PC-9 (cell line): Measurements from ENCODE around the gene PABPN1. TPM values are rescaled to one million over a fixed set of nuclear protein-coding genes. Genes with fewer than 3 reads are reported as not detected.

Source experiments
- BruUV-seq: library from RNA; stranded (reverse); fragments of 400-500 nt; replicated peaks from 2 replicates; lab custom pipeline; 2021; lab: Mats Ljungman, UMichigan
- CTCF ChIA-PET: fragments of 300-600 bp; sonication (Branson Sonifier 250); formaldehyde crosslinking; loops from one replicate; lab custom pipeline; 2022; ENCODE audit warnings: antibody characterized with exemption; lab: Charles Lee
- POLR2A ChIA-PET: fragments of 300-600 bp; sonication (Branson Sonifier 250); formaldehyde crosslinking; loops from one replicate; lab custom pipeline; 2022; ENCODE audit warnings: antibody characterized with exemption; ENCODE audit not compliant: unreplicated experiment; lab: Charles Lee
- DNase-seq, 2 experiments: peaks; one replicate each; pipeline versions ENCODE4 v3.0.0 to v3.0.0-alpha.2; 2015 to 2022; ENCODE audit warnings: mixed read lengths in 1 of 2
- H2AFZ ChIP-seq: fragments of 200-600 bp; sonication (generic); 2 replicates; pipeline ENCODE4 v1.8.1; 2017; ENCODE audit warnings: antibody characterized with exemption
- H3F3A ChIP-seq: fragments of 200-600 bp; sonication (generic); 2 replicates; pipeline ENCODE4 v1.8.1; 2017; ENCODE audit warnings: antibody characterized with exemption, mild to moderate bottlenecking, low read depth; ENCODE audit not compliant: insufficient read depth
- H3K27ac ChIP-seq: fragments of 200-600 bp; sonication (generic); 2 replicates; pipeline ENCODE4 v1.6.1; 2016; ENCODE audit warnings: mixed run types
- H3K27me3 ChIP-seq: fragments of 200-600 bp; sonication (generic); 2 replicates; pipeline ENCODE4 v1.6.1; 2016; ENCODE audit warnings: low read depth, mixed run types; ENCODE audit not compliant: insufficient read depth
- H3K36me3 ChIP-seq: fragments of 200-600 bp; sonication (generic); 2 replicates; pipeline ENCODE4 v1.6.1; 2016; ENCODE audit warnings: low read depth, mixed run types
- H3K4me1 ChIP-seq: fragments of 200-600 bp; sonication (generic); replicated peaks from 2 replicates; pipeline ENCODE4 v1.6.1; 2016; ENCODE audit warnings: mixed run types; ENCODE audit not compliant: insufficient read depth
- H3K4me2 ChIP-seq: fragments of 200-600 bp; sonication (generic); 2 replicates; pipeline ENCODE4 v1.6.1; 2017; ENCODE audit warnings: mixed run types
- H3K4me3 ChIP-seq: fragments of 200-600 bp; sonication (generic); 2 replicates; pipeline ENCODE4 v1.6.1; 2016; ENCODE audit warnings: mixed run types
- H3K79me2 ChIP-seq: fragments of 200-600 bp; sonication (generic); 2 replicates; pipeline ENCODE4 v1.6.1; 2017; ENCODE audit warnings: low read depth, mixed run types
- H3K9me2 ChIP-seq: fragments of 200-600 bp; sonication (generic); 2 replicates; pipeline ENCODE4 v1.8.1; 2017; ENCODE audit warnings: mild to moderate bottlenecking; ENCODE audit not compliant: insufficient read depth
- H3K9me3 ChIP-seq: fragments of 200-600 bp; sonication (generic); 2 replicates; pipeline ENCODE4 v1.8.1; 2016; ENCODE audit warnings: low read depth; ENCODE audit not compliant: insufficient read depth
- H4K20me1 ChIP-seq: fragments of 200-600 bp; sonication (generic); 2 replicates; pipeline ENCODE4 v1.8.1; 2017; ENCODE audit not compliant: insufficient read depth
- CTCF ChIP-seq: fragments of 200-600 bp; sonication (generic); conservative IDR thresholded peaks from 2 replicates; pipeline ENCODE4 v1.6.1; 2017; ENCODE audit warnings: mixed run types, antibody characterized with exemption, mild to moderate bottlenecking, moderate library complexity
- EZH2 ChIP-seq: fragments of 200-600 bp; sonication (generic); IDR thresholded peaks from 2 replicates; pipeline ENCODE4 v1.8.0; 2017; ENCODE audit warnings: antibody characterized with exemption, low read depth
- intact Hi-C: fragments of 100-400 bp; cut with micrococcal nuclease; formaldehyde crosslinking; loops from one replicate; pipeline ENCODE4 v1.10.0; 2022; ENCODE audit not compliant: unreplicated experiment
- total RNA-seq: library from RNA; stranded (reverse); gene quantifications from 2 replicates; pipeline ENCODE4 v1.2.3, GENCODE V29; 2021

Gene PABPN1
- total RNA-seq, 1 experiment from 2014 or later = 142 TPM

- Histone ChIP-seq H3K27ac (no peak overlapping the region), H3F3A (no peaks in the 10 kb centered on the region), H3K4me3 (no peak overlapping the region), H4K20me1 (no peaks in the 10 kb centered on the region), H3K4me1 (no peaks in the 10 kb centered on the region), H3K27me3 (peaks cover 63% of the 10 kb centered on the region), H3K79me2 (no peaks in the 10 kb centered on the region), H3K36me3 (no peaks in the 10 kb centered on the region), H3K9me3 (no peaks in the 10 kb centered on the region), H2AFZ (no peak overlapping the region), H3K4me2 (no peak overlapping the region), H3K9me2 (no peaks in the 10 kb centered on the region)
- POLR2A ChIA-PET = no interaction called here
- no TSS peak for BruUV-seq
- no peak for DNase-seq
- TF ChIP-seq CTCF (no peak), EZH2 (no peak)
- CTCF ChIA-PET = no interaction called here
- intact Hi-C loops = no loop called here
Measured at GRCh38 chr14:23361763-23362162, 40.5 kb downstream of the PABPN1 start.

GRCh38 chr14:23362200-23362599, 40.9 kb downstream of the PABPN1 start:
- Histone ChIP-seq H4K20me1 (no peaks in the 10 kb centered on the region), H3K27ac (no peak overlapping the region), H3K36me3 (no peaks in the 10 kb centered on the region), H3F3A (no peaks in the 10 kb centered on the region), H3K9me3 (no peaks in the 10 kb centered on the region), H3K9me2 (no peaks in the 10 kb centered on the region), H2AFZ (no peak overlapping the region), H3K4me3 (no peak overlapping the region), H3K79me2 (no peaks in the 10 kb centered on the region), H3K4me2 (no peak overlapping the region), H3K4me1 (no peaks in the 10 kb centered on the region), H3K27me3 (peaks cover 64% of the 10 kb centered on the region)
- TF ChIP-seq EZH2 = no peak
- no peak for TF ChIP-seq CTCF
- POLR2A ChIA-PET = no interaction called here
- CTCF ChIA-PET = no interaction called here
- intact Hi-C loops = no loop called here
- BruUV-seq = no TSS peak
- no peak for DNase-seq

- no peaks in the 10 kb centered on the region for H3K9me2 ChIP-seq
- CTCF ChIA-PET = no interaction called here
- H4K20me1 ChIP-seq = no peaks in the 10 kb centered on the region
- H3K79me2 ChIP-seq = no peaks in the 10 kb centered on the region
- H3K27me3 ChIP-seq = peaks cover 51% of the 10 kb centered on the region
- no peak overlapping the region for H3K27ac ChIP-seq
- no peaks in the 10 kb centered on the region for H3K36me3 ChIP-seq
- H3K4me2 ChIP-seq = no peak overlapping the region
- intact Hi-C loops = no loop called here
- TF ChIP-seq EZH2 (no peak), CTCF (no peak)
- BruUV-seq = no TSS peak
- no peaks in the 10 kb centered on the region for H3K9me3 ChIP-seq
- no peak overlapping the region for H2AFZ ChIP-seq
- H3K4me3 ChIP-seq = no peak overlapping the region
- DNase-seq = no peak
- POLR2A ChIA-PET = no interaction called here
- H3K4me1 ChIP-seq = no peaks in the 10 kb centered on the region
- H3F3A ChIP-seq = no peaks in the 10 kb centered on the region
Measured at GRCh38 chr14:23364164-23365035, 43.1 kb downstream of the PABPN1 start.
